IMR-90 (cell line): Measurements from ENCODE around the gene ELAC1. TPM values are rescaled to one million over a fixed set of nuclear protein-coding genes. Genes with fewer than 3 reads are reported as not detected.

ENCODE experiments used
- ATAC-seq: fragments of 200-7000 bp; cut with Tn5 transposase; 2 replicates; pipeline ENCODE4 v1.9.1; 2020; ENCODE audit warnings: low read depth, mild to moderate bottlenecking, moderate library complexity
- BruUV-seq: library from RNA; stranded (reverse); fragments of 400-500 nt; replicated peaks from 2 replicates; lab custom pipeline; 2021; lab: Mats Ljungman, UMichigan
- CTCF ChIA-PET: fragments of 300-600 bp; formaldehyde crosslinking; extraction: SDS; loops from one replicate; lab custom pipeline; 2021; ENCODE audit warnings: antibody characterized with exemption; lab: Yijun Ruan, JAX
- POLR2A ChIA-PET: fragments of 300-600 bp; sonication (Branson Sonifier 250); formaldehyde crosslinking; loops from one replicate; lab custom pipeline; 2022; ENCODE audit warnings: antibody characterized with exemption; ENCODE audit not compliant: unreplicated experiment; lab: Charles Lee
- DNase-seq: peaks from one replicate; pipeline ENCODE4 v3.0.0; 2013
- H2AFZ ChIP-seq: replicated peaks from 2 replicates; pipeline ENCODE3; 2013; ENCODE audit warnings: low read length, mild to moderate bottlenecking; ENCODE audit not compliant: poor library complexity
- H2AK5ac ChIP-seq: 2 replicates; pipeline ENCODE4 v1.6.1; 2013; ENCODE audit warnings: low read depth, low read length, inconsistent platforms
- H2AK9ac ChIP-seq: replicated peaks from 2 replicates; pipeline ENCODE3; 2013; ENCODE audit warnings: mild to moderate bottlenecking, low read depth, low read length, moderate library complexity; ENCODE audit not compliant: poor library complexity
- H2BK120ac ChIP-seq: 2 replicates; pipeline ENCODE4 v1.6.1; 2013; ENCODE audit warnings: low read depth, low read length, inconsistent platforms
- H2BK15ac ChIP-seq: 3 replicates; pipeline ENCODE4 v1.6.1; 2013; ENCODE audit warnings: low read depth, low read length, inconsistent platforms
- H2BK20ac ChIP-seq: 2 replicates; pipeline ENCODE4 v1.6.1; 2013; ENCODE audit warnings: low read depth, mild to moderate bottlenecking, inconsistent platforms, low read length, moderate library complexity
- H2BK5ac ChIP-seq: 2 replicates; pipeline ENCODE4 v1.6.1; 2013; ENCODE audit warnings: mild to moderate bottlenecking, low read depth, low read length, inconsistent platforms; ENCODE audit not compliant: poor library complexity, severe bottlenecking
- H3K14ac ChIP-seq: replicated peaks from 2 replicates; pipeline ENCODE4 v1.6.1; 2013; ENCODE audit warnings: low read depth, low read length, inconsistent platforms
- H3K18ac ChIP-seq: 2 replicates; pipeline ENCODE4 v1.6.1; 2013; ENCODE audit warnings: low read depth, low read length, control low read depth
- H3K23ac ChIP-seq: 2 replicates; pipeline ENCODE4 v1.6.1; 2013; ENCODE audit warnings: low read depth, low read length, inconsistent platforms
- H3K27ac ChIP-seq: 2 replicates; pipeline ENCODE4 v1.5.1; 2013; ENCODE audit warnings: mild to moderate bottlenecking, control low read depth, low read length; ENCODE audit not compliant: insufficient read depth
- H3K27me3 ChIP-seq: 2 replicates; pipeline ENCODE4 v1.6.1; 2013; ENCODE audit warnings: low read length; ENCODE audit not compliant: control insufficient read depth, insufficient read depth
- H3K36me3 ChIP-seq: 2 replicates; pipeline ENCODE4 v1.6.1; 2013; ENCODE audit warnings: low read length, mixed read lengths; ENCODE audit not compliant: control insufficient read depth, insufficient read depth
- H3K4ac ChIP-seq: 2 replicates; pipeline ENCODE4 v1.6.1; 2013; ENCODE audit warnings: low read depth, low read length, inconsistent platforms
- H3K4me1 ChIP-seq: 2 replicates; pipeline ENCODE4 v1.6.1; 2013; ENCODE audit warnings: low read length, mixed read lengths; ENCODE audit not compliant: control insufficient read depth, insufficient read depth
- H3K4me2 ChIP-seq: 2 replicates; pipeline ENCODE4 v1.6.1; 2013; ENCODE audit warnings: low read depth, mild to moderate bottlenecking, control low read depth, low read length, moderate library complexity
- H3K4me3 ChIP-seq: 2 replicates; pipeline ENCODE4 v1.5.1; 2013; ENCODE audit warnings: low read depth, mild to moderate bottlenecking, control low read depth, low read length, moderate library complexity; ENCODE audit not compliant: insufficient read depth
- H3K56ac ChIP-seq: 2 replicates; pipeline ENCODE4 v1.6.1; 2013; ENCODE audit warnings: low read length, inconsistent platforms; ENCODE audit not compliant: insufficient read depth; ENCODE audit errors: extremely low read depth
- H3K79me1 ChIP-seq, 2 experiments: 2 replicates each; pipeline ENCODE4 v1.6.1; 2013; ENCODE audit warnings: low read length in 2 of 2, inconsistent platforms in 1 of 2, low read depth in 1 of 2
- H3K9ac ChIP-seq: 2 replicates; pipeline ENCODE4 v1.6.1; 2013; ENCODE audit warnings: low read depth, low read length, control low read depth
- H3K9me1 ChIP-seq: 2 replicates; pipeline ENCODE4 v1.6.1; 2013; ENCODE audit warnings: low read length, inconsistent platforms; ENCODE audit not compliant: insufficient read depth
- H3K9me3 ChIP-seq: 2 replicates; pipeline ENCODE4 v1.6.1; 2013; ENCODE audit warnings: low read length; ENCODE audit not compliant: control insufficient read depth, insufficient read depth
- H4K20me1 ChIP-seq: 2 replicates; pipeline ENCODE4 v1.6.1; 2013; ENCODE audit warnings: low read length, inconsistent platforms; ENCODE audit not compliant: insufficient read depth
- H4K5ac ChIP-seq: 2 replicates; pipeline ENCODE4 v1.6.1; 2013; ENCODE audit warnings: mild to moderate bottlenecking, low read depth, low read length, control low read depth
- H4K8ac ChIP-seq, 2 experiments: 2 replicates each; pipeline ENCODE4 v1.6.1; 2013; ENCODE audit warnings: low read depth in 2 of 2, low read length in 2 of 2, control low read depth in 1 of 2, inconsistent platforms in 1 of 2
- H4K91ac ChIP-seq: 2 replicates; pipeline ENCODE4 v1.6.1; 2013; ENCODE audit warnings: low read depth, low read length, inconsistent platforms; ENCODE audit not compliant: insufficient read depth
- CEBPB ChIP-seq: IDR thresholded peaks from 2 replicates; pipeline ENCODE4 v1.6.1; 2012; ENCODE audit warnings: low read depth, low read length, improper control_type of control experiment
- FOS ChIP-seq: fragments of 150-350 bp; IDR thresholded peaks from 2 replicates; pipeline ENCODE4 v1.6.1; 2016; ENCODE audit warnings: low read depth, low read length
- POLR2A ChIP-seq: IDR thresholded peaks from 2 replicates; pipeline ENCODE4 v1.6.1; 2012; ENCODE audit warnings: mild to moderate bottlenecking, low read depth, low read length
- WGBS, 2 experiments: methylation state at CpG; one replicate each; pipeline versions ENCODE4 v1.1.5 to v1.1.7; 2013; ENCODE audit warnings: missing lambda C conversion rate in 2 of 2; ENCODE audit not compliant: insufficient read length in 1 of 2; ENCODE audit errors: extremely low coverage in 2 of 2; 5-methylcytosine and 5-hydroxymethylcytosine counted together
- dilution Hi-C: fragments of 300-500 bp; cut with HindIII; formaldehyde crosslinking; loops from one replicate; pipeline ENCODE4 v1.14.3; 2018; ENCODE audit warnings: low sequenced_read_pairs; ENCODE audit not compliant: unreplicated experiment
- in situ Hi-C: fragments of 300-500 bp; cut with MboI; formaldehyde crosslinking; loops from 3 replicates; pipeline ENCODE4 v1.14.3; 2019; ENCODE audit warnings: low sequenced_read_pairs, inconsistent platforms, mixed read lengths
- intact Hi-C: fragments of 100-400 bp; cut with micrococcal nuclease; formaldehyde crosslinking; loops from 2 replicates; pipeline ENCODE4 v1.10.0; 2022
- polyA plus RNA-seq, 3 experiments: library from polyadenylated mRNA; depleted of rRNA; stranded (reverse); fragments of >200 nt; gene quantifications; 2 replicates each; pipeline ENCODE4 v1.2.3, GENCODE V29; 2012; ENCODE audit warnings: low replicate concordance in 1 of 3
- total RNA-seq: library from RNA; depleted of rRNA; stranded (reverse); fragments of >200 nt; gene quantifications from 2 replicates; pipeline ENCODE4 v1.2.3, GENCODE V29; 2012

ELAC1 gene
- total and polyA plus RNA-seq, 2 of the 4 experiments (the other 2 are of a cell fraction) = 5.2 to 8.4 TPM

GRCh38 chr18:50973367-50974126 lies 5.7 kb downstream of the ELAC1 start:
- Histone ChIP-seq H3K14ac (no peak overlapping the region), H3K9ac (no peak overlapping the region), H4K20me1 (no peaks in the 10 kb centered on the region), H2BK5ac (no peak overlapping the region), H2AK9ac (no peak overlapping the region), H3K9me3 (peaks cover 7% of the 10 kb centered on the region; the same call in 1 of the 2 replicates), H2AK5ac (no peak overlapping the region), H3K56ac (no peak overlapping the region), H3K9me1 (peaks cover 3% of the 10 kb centered on the region; the same call in 1 of the 2 replicates), H3K4me2 (no peak overlapping the region), H2AFZ (no peak overlapping the region), H3K18ac (no peak overlapping the region), H3K4me3 (no peak overlapping the region), H3K4ac (no peak overlapping the region), H4K8ac (no peak overlapping the region), H3K36me3 (peaks cover 23% of the 10 kb centered on the region), H3K4me1 (peaks cover 3% of the 10 kb centered on the region; the same call in 1 of the 2 replicates), H3K27ac (no peak overlapping the region), H2BK20ac (no peak overlapping the region), H3K27me3 (no peaks in the 10 kb centered on the region), H2BK15ac (no peak overlapping the region), H4K5ac (no peak overlapping the region), H3K23ac (no peak overlapping the region), H2BK120ac (no peak overlapping the region), H4K91ac (no peak overlapping the region), H3K79me1 (peaks cover 12 to 16% of the 10 kb centered on the region in 2 experiments)
- POLR2A ChIA-PET = no interaction called here
- in situ Hi-C loops = loop anchor here (5.0 kb wide), 1 partner anchor 54 kb away; no protein-coding TSS in a partner anchor
- BruUV-seq = no TSS peak
- DNase-seq (peak; percentile 79), ATAC-seq (peak; percentile 59)
- CTCF ChIA-PET = no interaction called here
- peak; percentile 99 for TF ChIP-seq CEBPB
- no peak for TF ChIP-seq POLR2A
- peak; percentile 42; the same call in 1 of the 2 replicates for TF ChIP-seq FOS
- dilution Hi-C loops = no loop called here
- WGBS, 2 experiments = no CpG with 5 or more reads among the region's 4 CpGs
- intact Hi-C loops = no loop called here
